Neural cell (in vitro differentiated cells): ENCODE results near the gene GBP6. TPM values are rescaled to one million over a fixed set of nuclear protein-coding genes. Genes with fewer than 3 reads are reported as not detected.

Source experiments
- H2AFZ ChIP-seq: fragments of 200-600, 300-800 bp; sonication (generic), shearing (Covaris generic); 2 replicates; pipeline ENCODE4 v1.6.0; 2014; ENCODE audit warnings: low read depth, mild to moderate bottlenecking, antibody characterized with exemption, low read length, moderate library complexity
- H3F3A ChIP-seq: fragments of 200-600 bp; shearing (Covaris generic); 2 replicates; pipeline ENCODE4 v1.6.1; 2016; ENCODE audit warnings: mild to moderate bottlenecking, moderate library complexity, mixed read lengths, antibody characterized with exemption, low read length; ENCODE audit not compliant: insufficient read depth, poor library complexity, severe bottlenecking
- H3K27ac ChIP-seq: fragments of 200-600, 300-800 bp; sonication (generic), shearing (Covaris generic); 2 replicates; pipeline ENCODE4 v1.5.1; 2014; ENCODE audit warnings: mild to moderate bottlenecking, low read length, moderate library complexity
- H3K27me3 ChIP-seq: fragments of 300-800, 200-600 bp; sonication (generic), shearing (Covaris generic); 2 replicates; pipeline ENCODE4 v1.6.0; 2014; ENCODE audit warnings: mild to moderate bottlenecking, low read depth, low read length, moderate library complexity; ENCODE audit not compliant: insufficient read depth
- H3K36me3 ChIP-seq: fragments of 300-800, 200-600 bp; sonication (generic), shearing (Covaris generic); 2 replicates; pipeline ENCODE4 v1.5.1; 2014; ENCODE audit warnings: mild to moderate bottlenecking, antibody characterized with exemption, low read length, moderate library complexity; ENCODE audit not compliant: insufficient read depth
- H3K4me2 ChIP-seq: fragments of 300-800, 200-600 bp; sonication (generic), shearing (Covaris generic); 2 replicates; pipeline ENCODE4 v1.6.0; 2014; ENCODE audit warnings: mild to moderate bottlenecking, low read length
- H3K4me3 ChIP-seq: fragments of 300-800, 200-600 bp; sonication (generic), shearing (Covaris generic); 2 replicates; pipeline ENCODE4 v1.5.1; 2014; ENCODE audit warnings: mild to moderate bottlenecking, low read length, moderate library complexity
- H3K79me2 ChIP-seq: fragments of 200-600 bp; shearing (Covaris generic); replicated peaks from 2 replicates; pipeline ENCODE4 v1.6.0; 2014; ENCODE audit warnings: mild to moderate bottlenecking, low read length, moderate library complexity; ENCODE audit not compliant: insufficient read depth
- H3K9ac ChIP-seq: fragments of 300-800, 200-600 bp; sonication (generic), shearing (Covaris generic); 2 replicates; pipeline ENCODE4 v1.6.1; 2016; ENCODE audit warnings: mild to moderate bottlenecking, low read length, mixed read lengths
- H3K9me2 ChIP-seq: fragments of 200-600 bp; shearing (Covaris generic); 2 replicates; pipeline ENCODE4 v1.6.1; 2016; ENCODE audit warnings: mild to moderate bottlenecking, low read length, mixed read lengths; ENCODE audit not compliant: insufficient read depth
- H3K9me3 ChIP-seq: fragments of 200-600, 300-800 bp; sonication (generic), shearing (Covaris generic); 2 replicates; pipeline ENCODE4 v1.6.1; 2016; ENCODE audit warnings: mild to moderate bottlenecking, mixed run types, low read length, moderate library complexity, mixed read lengths
- H4K20me1 ChIP-seq: fragments of 200-600 bp; shearing (Covaris generic); 2 replicates; pipeline ENCODE4 v1.6.1; 2016; ENCODE audit warnings: mild to moderate bottlenecking, mixed run types; ENCODE audit not compliant: insufficient read depth
- EP300 ChIP-seq: fragments of 450-650 bp; conservative IDR thresholded peaks from 2 replicates; pipeline ENCODE4 v1.6.1; 2014; ENCODE audit warnings: antibody characterized with exemption, mild to moderate bottlenecking, moderate library complexity; ENCODE audit not compliant: poor library complexity, severe bottlenecking
- EZH2 ChIP-seq: fragments of 200-600, 300-800 bp; shearing (Covaris generic), sonication (generic); IDR thresholded peaks from 2 replicates; pipeline ENCODE4 v1.6.1; 2014; ENCODE audit warnings: antibody characterized with exemption, low read length, borderline replicate concordance, mild to moderate bottlenecking; ENCODE audit not compliant: insufficient read depth, poor library complexity, severe bottlenecking
- MXI1 ChIP-seq: fragments of 450-650 bp; conservative IDR thresholded peaks from 2 replicates; pipeline ENCODE4 v1.6.1; 2014; ENCODE audit warnings: antibody characterized with exemption, mild to moderate bottlenecking; ENCODE audit not compliant: poor library complexity, severe bottlenecking
- POLR2AphosphoS5 ChIP-seq: IDR thresholded peaks from 2 replicates; pipeline ENCODE4 v1.6.1; 2012
- RAD21 ChIP-seq: fragments of 450-650 bp; conservative IDR thresholded peaks from 2 replicates; pipeline ENCODE4 v1.6.1; 2014; ENCODE audit warnings: antibody characterized with exemption, mild to moderate bottlenecking, moderate library complexity
- SMC3 ChIP-seq: fragments of 450-650 bp; conservative IDR thresholded peaks from 2 replicates; pipeline ENCODE4 v1.6.1; 2014; ENCODE audit warnings: antibody characterized with exemption, mild to moderate bottlenecking, moderate library complexity; ENCODE audit not compliant: poor library complexity
- TAF1 ChIP-seq: IDR thresholded peaks from 2 replicates; pipeline ENCODE4 v1.6.1; 2012; ENCODE audit warnings: low read depth
- polyA plus RNA-seq: library from polyadenylated mRNA; depleted of rRNA; stranded (reverse); fragments of >200 nt; gene quantifications from 2 replicates; pipeline ENCODE4 v1.2.3, GENCODE V29; 2014
- TF ChIP-seq, protein P1 (sequence below): IDR thresholded peaks from 2 replicates; pipeline ENCODE4 v1.6.1; 2012; ENCODE audit warnings: borderline replicate concordance
- TF ChIP-seq, protein P2 (sequence below): fragments of 450-650 bp; IDR thresholded peaks from 2 replicates; pipeline ENCODE4 v1.5.1; 2014; ENCODE audit warnings: antibody characterized with exemption, mild to moderate bottlenecking, moderate library complexity; ENCODE audit not compliant: poor library complexity, severe bottlenecking

The GBP6 gene
- polyA plus RNA-seq, 1 donor from 2014 or later = not detected

DNA sequence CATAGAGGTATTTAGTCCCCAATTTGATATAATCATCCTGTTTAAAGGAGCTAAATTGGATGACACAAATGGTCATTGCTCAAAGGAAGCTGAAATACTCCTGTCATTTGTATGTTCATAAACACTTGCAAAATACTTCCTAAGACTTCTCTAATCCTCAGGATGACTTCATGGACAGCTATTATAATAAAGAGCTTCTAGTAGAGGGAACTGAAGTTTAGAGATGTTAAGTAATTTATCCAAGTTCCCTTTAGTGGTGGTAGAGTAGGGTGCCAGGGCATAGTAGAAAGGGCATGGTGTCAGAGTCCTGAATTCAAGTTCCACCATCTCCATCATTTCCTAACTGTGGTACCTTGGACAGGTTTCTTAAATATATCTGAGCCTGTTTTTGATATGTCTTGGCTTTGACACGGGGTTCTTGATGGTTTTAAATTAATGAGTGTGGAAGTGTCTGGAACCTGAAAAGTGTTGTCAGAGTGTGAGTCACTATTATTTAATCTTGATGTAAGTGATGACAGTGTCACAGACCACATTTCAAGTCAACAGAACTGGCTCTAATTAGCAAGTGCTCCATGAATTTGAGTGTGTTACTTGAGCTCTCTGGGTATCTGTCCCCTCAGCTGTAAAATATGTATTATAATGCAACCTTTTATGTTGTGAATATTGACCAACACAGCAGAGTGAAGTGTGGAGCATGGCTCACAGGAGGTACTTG lies 12.1 kb upstream of the GBP6 start:
- Histone ChIP-seq H2AFZ (no peak overlapping the region), H4K20me1 (no peaks in the 10 kb centered on the region), H3K79me2 (no peaks in the 10 kb centered on the region), H3K4me2 (no peak overlapping the region), H3K27ac (no peak overlapping the region), H3K9me3 (no peaks in the 10 kb centered on the region), H3K4me3 (no peak overlapping the region), H3K9me2 (no peaks in the 10 kb centered on the region), H3K9ac (no peak overlapping the region), H3F3A (no peaks in the 10 kb centered on the region), H3K27me3 (no peaks in the 10 kb centered on the region), H3K36me3 (no peaks in the 10 kb centered on the region)
- TF ChIP-seq SMC3 (no peak), EP300 (no peak), EZH2 (no peak), RAD21 (no peak), TAF1 (no peak), POLR2AphosphoS5 (no peak), MXI1 (no peak)
- TF ChIP-seq, protein P1, sequence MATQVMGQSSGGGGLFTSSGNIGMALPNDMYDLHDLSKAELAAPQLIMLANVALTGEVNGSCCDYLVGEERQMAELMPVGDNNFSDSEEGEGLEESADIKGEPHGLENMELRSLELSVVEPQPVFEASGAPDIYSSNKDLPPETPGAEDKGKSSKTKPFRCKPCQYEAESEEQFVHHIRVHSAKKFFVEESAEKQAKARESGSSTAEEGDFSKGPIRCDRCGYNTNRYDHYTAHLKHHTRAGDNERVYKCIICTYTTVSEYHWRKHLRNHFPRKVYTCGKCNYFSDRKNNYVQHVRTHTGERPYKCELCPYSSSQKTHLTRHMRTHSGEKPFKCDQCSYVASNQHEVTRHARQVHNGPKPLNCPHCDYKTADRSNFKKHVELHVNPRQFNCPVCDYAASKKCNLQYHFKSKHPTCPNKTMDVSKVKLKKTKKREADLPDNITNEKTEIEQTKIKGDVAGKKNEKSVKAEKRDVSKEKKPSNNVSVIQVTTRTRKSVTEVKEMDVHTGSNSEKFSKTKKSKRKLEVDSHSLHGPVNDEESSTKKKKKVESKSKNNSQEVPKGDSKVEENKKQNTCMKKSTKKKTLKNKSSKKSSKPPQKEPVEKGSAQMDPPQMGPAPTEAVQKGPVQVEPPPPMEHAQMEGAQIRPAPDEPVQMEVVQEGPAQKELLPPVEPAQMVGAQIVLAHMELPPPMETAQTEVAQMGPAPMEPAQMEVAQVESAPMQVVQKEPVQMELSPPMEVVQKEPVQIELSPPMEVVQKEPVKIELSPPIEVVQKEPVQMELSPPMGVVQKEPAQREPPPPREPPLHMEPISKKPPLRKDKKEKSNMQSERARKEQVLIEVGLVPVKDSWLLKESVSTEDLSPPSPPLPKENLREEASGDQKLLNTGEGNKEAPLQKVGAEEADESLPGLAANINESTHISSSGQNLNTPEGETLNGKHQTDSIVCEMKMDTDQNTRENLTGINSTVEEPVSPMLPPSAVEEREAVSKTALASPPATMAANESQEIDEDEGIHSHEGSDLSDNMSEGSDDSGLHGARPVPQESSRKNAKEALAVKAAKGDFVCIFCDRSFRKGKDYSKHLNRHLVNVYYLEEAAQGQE = no peak
- TF ChIP-seq, protein P2, sequence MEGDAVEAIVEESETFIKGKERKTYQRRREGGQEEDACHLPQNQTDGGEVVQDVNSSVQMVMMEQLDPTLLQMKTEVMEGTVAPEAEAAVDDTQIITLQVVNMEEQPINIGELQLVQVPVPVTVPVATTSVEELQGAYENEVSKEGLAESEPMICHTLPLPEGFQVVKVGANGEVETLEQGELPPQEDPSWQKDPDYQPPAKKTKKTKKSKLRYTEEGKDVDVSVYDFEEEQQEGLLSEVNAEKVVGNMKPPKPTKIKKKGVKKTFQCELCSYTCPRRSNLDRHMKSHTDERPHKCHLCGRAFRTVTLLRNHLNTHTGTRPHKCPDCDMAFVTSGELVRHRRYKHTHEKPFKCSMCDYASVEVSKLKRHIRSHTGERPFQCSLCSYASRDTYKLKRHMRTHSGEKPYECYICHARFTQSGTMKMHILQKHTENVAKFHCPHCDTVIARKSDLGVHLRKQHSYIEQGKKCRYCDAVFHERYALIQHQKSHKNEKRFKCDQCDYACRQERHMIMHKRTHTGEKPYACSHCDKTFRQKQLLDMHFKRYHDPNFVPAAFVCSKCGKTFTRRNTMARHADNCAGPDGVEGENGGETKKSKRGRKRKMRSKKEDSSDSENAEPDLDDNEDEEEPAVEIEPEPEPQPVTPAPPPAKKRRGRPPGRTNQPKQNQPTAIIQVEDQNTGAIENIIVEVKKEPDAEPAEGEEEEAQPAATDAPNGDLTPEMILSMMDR = no peak

DNA sequence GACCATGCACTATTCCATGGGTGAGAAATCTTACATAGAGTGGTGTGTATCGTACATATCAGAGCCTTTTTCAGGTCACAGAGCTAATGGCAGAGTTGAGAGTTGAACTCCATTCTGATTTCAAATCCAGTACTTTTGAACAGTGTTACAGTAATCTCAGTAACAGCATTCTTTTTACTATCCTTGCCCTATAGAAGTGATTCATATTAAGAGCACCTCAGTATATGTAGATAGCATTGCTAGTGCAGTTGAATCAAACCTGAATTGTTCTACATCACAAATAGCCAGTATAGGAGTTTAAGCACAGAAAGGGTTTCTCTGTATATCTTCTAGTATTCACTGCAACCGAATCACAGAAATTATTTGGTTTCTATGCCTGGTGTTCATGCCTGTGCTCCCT lies 11.4 kb upstream of the GBP6 start:
- TF ChIP-seq EZH2 (no peak), RAD21 (no peak), EP300 (no peak), POLR2AphosphoS5 (no peak), SMC3 (no peak), TAF1 (no peak), MXI1 (no peak)
- TF ChIP-seq, protein P1 = no peak
- TF ChIP-seq, protein P2 = no peak
- H3K27ac ChIP-seq = no peak overlapping the region
- H2AFZ ChIP-seq = no peak overlapping the region

More for the DNA sequence above, 11.4 kb upstream of the GBP6 start:
- H3K36me3 ChIP-seq = no peaks in the 10 kb centered on the region
- no peaks in the 10 kb centered on the region for H3K9me2 ChIP-seq
- no peaks in the 10 kb centered on the region for H3K79me2 ChIP-seq
- H3K9ac ChIP-seq = no peak overlapping the region
- H3K4me3 ChIP-seq = no peak overlapping the region
- H4K20me1 ChIP-seq = no peaks in the 10 kb centered on the region
- no peaks in the 10 kb centered on the region for H3K27me3 ChIP-seq
- H3F3A ChIP-seq = no peaks in the 10 kb centered on the region
- no peaks in the 10 kb centered on the region for H3K9me3 ChIP-seq
- no peak overlapping the region for H3K4me2 ChIP-seq
